ENCODE results near the gene LBX1.
"Not testable (repeated sequence)": the region's sequence is repeated elsewhere in the genome, so short reads cannot be mapped to it uniquely, and the experiment has no call there.

DNA sequence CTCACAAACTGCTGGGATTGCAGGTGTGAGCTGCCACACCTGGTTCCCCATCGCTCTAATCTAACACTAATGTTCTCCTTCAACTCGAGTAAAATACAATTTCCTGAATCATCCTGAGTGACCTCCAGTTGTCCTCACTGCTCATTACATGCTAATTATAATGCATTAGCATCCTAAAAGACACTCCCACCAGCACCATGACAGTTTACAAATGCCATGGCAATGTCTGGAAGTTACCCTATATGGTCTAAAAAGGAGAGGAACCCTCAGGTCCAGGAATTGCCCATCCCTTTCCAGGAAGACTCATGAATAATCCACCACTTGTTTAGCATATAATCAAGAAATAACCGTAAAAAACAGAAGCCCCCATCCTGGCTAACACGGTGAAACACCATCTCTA, 26.6 kb downstream of the LBX1 start:
- TF ChIP-seq, protein P1, sequence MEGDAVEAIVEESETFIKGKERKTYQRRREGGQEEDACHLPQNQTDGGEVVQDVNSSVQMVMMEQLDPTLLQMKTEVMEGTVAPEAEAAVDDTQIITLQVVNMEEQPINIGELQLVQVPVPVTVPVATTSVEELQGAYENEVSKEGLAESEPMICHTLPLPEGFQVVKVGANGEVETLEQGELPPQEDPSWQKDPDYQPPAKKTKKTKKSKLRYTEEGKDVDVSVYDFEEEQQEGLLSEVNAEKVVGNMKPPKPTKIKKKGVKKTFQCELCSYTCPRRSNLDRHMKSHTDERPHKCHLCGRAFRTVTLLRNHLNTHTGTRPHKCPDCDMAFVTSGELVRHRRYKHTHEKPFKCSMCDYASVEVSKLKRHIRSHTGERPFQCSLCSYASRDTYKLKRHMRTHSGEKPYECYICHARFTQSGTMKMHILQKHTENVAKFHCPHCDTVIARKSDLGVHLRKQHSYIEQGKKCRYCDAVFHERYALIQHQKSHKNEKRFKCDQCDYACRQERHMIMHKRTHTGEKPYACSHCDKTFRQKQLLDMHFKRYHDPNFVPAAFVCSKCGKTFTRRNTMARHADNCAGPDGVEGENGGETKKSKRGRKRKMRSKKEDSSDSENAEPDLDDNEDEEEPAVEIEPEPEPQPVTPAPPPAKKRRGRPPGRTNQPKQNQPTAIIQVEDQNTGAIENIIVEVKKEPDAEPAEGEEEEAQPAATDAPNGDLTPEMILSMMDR (IDR thresholded peaks at IDR 0.05) = not testable (repeated sequence)
- TF ChIP-seq ZFX (IDR thresholded peaks at IDR 0.05; ENCODE audit: borderline replicate concordance) = not testable (repeated sequence)
